Measurements from ENCODE around the gene SEC14L5.

DNA sequence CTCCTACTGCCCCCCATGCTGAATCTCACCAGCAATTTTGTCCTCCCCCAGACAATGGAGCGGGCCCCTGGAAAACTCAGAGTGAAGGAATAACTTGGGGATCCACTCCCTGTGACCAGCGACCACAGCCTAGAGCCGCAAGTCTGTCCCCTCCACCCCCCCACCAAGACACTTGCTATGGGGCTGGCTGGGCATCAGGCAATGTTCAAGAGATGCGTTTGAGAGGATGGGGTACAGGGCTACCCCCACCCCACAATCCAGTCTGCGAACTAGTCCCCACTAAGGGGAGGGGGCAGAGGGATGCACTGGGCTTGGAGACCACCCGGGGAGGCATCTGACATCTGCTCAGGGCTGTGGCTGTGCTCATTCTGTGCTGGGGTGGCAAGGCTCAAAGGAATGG lies 23.5 kb upstream of the SEC14L5 start:
- TF ChIP-seq, protein P1, sequence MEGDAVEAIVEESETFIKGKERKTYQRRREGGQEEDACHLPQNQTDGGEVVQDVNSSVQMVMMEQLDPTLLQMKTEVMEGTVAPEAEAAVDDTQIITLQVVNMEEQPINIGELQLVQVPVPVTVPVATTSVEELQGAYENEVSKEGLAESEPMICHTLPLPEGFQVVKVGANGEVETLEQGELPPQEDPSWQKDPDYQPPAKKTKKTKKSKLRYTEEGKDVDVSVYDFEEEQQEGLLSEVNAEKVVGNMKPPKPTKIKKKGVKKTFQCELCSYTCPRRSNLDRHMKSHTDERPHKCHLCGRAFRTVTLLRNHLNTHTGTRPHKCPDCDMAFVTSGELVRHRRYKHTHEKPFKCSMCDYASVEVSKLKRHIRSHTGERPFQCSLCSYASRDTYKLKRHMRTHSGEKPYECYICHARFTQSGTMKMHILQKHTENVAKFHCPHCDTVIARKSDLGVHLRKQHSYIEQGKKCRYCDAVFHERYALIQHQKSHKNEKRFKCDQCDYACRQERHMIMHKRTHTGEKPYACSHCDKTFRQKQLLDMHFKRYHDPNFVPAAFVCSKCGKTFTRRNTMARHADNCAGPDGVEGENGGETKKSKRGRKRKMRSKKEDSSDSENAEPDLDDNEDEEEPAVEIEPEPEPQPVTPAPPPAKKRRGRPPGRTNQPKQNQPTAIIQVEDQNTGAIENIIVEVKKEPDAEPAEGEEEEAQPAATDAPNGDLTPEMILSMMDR (IDR thresholded peaks at IDR 0.05; ENCODE audit: poor library complexity): no peak
- no peak for TF ChIP-seq EZH2phosphoT487 (IDR thresholded peaks at IDR 0.05; ENCODE audit: low read depth, severe bottlenecking, unreplicated experiment)
- no peak for TF ChIP-seq EZH2 (IDR thresholded peaks at IDR 0.05; ENCODE audit: borderline replicate concordance)
